ENCODE results near the gene SMARCC2. TPM values are rescaled to one million over a fixed set of nuclear protein-coding genes. Genes with fewer than 3 reads are reported as not detected.

The SMARCC2 gene
- total RNA-seq, 1 donor from 2014 or later: 67.1 TPM

GRCh38 chr12:56164345-56164729 is 24.9 kb downstream of the SMARCC2 start:
- Histone ChIP-seq H3K36me3 (peaks cover 98% of the 10 kb centered on the region), H3K4me3 (no peak overlapping the region), H3K9me3 (replicated peaks) (no peaks in the 10 kb centered on the region), H3K4me1 (peaks cover 42% of the 10 kb centered on the region), H3K27ac (replicated peaks) (no peak overlapping the region), H3K27me3 (ENCODE audit: low read depth) (no peaks in the 10 kb centered on the region)
- no peak for TF ChIP-seq CTCF (IDR thresholded peaks at IDR 0.05; ENCODE audit: borderline replicate concordance)
- intact Hi-C loops (cut with micrococcal nuclease): no loop called here
- DNase-seq: no peak

DNA sequence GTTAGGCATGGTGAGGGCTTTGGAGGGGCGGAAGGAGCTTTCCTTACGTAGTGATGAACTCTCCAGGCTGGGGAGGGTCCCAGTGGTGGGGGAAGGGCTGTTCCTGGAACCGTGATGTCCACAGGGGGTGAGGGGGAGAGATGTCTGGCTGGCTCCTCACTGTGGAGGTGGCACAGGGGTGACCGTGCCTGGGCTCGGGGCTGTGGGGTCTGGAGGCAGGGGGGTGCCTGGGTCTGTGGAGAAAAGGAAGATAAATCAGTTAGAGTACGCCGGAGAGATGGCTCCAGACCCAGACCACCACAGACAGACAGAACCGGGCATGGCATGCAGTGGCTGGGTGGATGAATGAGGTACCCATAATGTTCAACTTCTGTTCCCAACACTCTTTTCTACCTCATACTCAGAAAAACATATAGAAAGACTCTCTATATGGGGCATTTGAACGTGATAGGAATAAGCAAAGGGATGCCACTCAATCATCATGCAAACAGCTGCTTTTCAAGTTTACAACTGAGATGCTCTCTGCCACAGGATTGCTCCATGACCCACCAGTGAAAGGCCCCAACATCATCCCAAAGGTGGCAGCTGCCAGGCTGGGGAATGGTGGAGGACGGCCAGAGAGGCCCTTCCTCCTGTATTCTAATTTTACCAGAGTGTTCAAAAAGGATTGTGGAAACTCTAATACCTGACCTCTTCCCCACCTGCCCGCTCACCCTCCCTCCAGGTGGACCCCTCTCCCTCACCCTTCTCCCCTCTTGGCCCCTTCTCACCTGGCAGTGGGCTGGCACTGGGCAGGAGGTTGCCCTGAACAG is 25.5 kb downstream of the SMARCC2 start:
- peaks cover 46% of the 10 kb centered on the region for H3K4me1 ChIP-seq
- TF ChIP-seq CTCF (IDR thresholded peaks at IDR 0.05; ENCODE audit: borderline replicate concordance): no peak
- DNase-seq: no peak
- H3K9me3 ChIP-seq (replicated peaks): no peaks in the 10 kb centered on the region
- no peaks in the 10 kb centered on the region for H3K27me3 ChIP-seq (ENCODE audit: low read depth)
- peak overlapping the region; percentile 96 for H3K27ac ChIP-seq (replicated peaks)
- intact Hi-C loops (cut with micrococcal nuclease): no loop called here
- no peak overlapping the region for H3K4me3 ChIP-seq
- H3K36me3 ChIP-seq: peaks cover 93% of the 10 kb centered on the region

DNA sequence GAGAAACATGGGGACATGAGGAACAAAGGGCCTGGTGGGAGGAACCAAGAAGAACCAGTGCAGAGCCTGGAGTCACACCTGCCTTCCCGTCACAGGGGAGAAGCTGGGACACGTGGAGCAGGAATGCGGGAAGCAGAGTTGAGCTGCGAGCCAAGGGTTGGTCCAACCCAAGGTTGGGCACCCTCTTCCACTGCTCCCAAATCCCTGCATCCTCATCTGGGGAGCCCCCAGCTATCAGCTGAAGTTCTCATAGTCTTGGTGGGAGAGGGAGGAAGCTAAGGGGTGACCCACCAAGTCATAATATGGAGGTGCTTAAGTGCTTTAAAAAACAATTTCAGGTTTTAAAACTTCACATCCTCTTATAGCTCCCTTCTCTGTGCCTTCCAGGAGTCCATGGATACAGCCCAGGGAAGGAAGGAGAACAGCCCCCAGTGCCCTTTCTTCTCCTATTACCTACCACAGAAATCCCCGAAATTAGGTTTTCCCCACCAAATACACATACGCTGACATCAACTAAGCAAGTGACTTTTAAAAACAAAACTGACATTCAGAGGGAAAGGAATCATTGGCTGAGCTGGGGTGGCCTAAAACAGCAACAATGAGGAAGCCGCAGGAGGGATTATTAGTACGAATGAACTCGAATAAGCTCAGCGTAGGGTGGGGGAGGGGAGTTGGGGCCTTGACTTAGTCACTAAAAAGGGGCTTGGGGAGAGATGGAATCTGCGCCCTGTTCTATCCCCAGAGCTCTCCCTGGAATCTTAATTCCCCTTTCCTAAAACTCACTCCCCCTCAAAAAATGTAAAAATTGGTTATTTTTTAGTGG is 26.6 kb downstream of the SMARCC2 start:
- DNase-seq: no peak
- peaks cover 84% of the 10 kb centered on the region for H3K36me3 ChIP-seq
- H3K27ac ChIP-seq (replicated peaks): peak overlapping the region; percentile 96
- H3K9me3 ChIP-seq (replicated peaks): no peaks in the 10 kb centered on the region
- H3K27me3 ChIP-seq (ENCODE audit: low read depth): no peaks in the 10 kb centered on the region
- peaks cover 50% of the 10 kb centered on the region for H3K4me1 ChIP-seq
- intact Hi-C loops (cut with micrococcal nuclease): no loop called here
- no peak overlapping the region for H3K4me3 ChIP-seq
- no peak for TF ChIP-seq CTCF (IDR thresholded peaks at IDR 0.05; ENCODE audit: borderline replicate concordance)

DNA sequence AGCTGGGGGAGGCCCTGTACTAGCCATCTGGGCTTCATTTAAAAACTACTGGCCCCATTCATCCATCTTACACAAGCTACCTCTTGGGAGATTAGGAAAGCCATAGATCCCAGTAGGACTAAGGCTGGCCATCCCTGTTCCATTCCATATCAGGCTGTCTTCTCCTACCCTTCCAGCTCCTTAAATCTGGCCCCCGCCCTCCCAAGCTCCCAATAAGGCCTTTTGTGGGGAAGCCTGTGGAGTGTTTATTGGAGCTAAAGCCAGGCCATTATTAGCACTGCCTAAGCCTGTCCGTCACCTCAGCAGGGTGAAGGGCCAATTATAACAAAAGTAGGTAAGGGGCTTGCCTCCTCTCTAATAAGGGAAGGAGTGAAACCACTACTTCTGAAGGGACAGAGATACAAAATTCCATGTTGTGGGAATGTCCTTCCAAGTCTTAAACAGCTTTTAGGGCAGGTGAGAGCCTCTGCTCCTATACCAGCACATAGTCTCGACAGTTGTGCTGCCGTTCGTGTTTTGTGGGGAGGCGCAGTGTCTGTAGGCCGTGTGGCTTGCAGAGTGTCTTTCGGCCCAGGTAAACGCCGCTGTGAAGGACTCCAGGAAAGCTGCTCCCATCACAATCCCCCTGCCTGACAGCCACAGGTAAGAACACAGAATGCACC is 27.5 kb downstream of the SMARCC2 start:
- no peak for TF ChIP-seq CTCF (IDR thresholded peaks at IDR 0.05; ENCODE audit: borderline replicate concordance)
- Histone ChIP-seq H3K36me3 (peaks cover 75% of the 10 kb centered on the region), H3K9me3 (replicated peaks) (no peaks in the 10 kb centered on the region), H3K4me3 (peak overlapping the region; percentile 75), H3K27ac (replicated peaks) (peak overlapping the region; percentile 96), H3K27me3 (ENCODE audit: low read depth) (no peaks in the 10 kb centered on the region), H3K4me1 (peaks cover 58% of the 10 kb centered on the region)
- intact Hi-C loops (cut with micrococcal nuclease): no loop called here
- DNase-seq: no peak

DNA sequence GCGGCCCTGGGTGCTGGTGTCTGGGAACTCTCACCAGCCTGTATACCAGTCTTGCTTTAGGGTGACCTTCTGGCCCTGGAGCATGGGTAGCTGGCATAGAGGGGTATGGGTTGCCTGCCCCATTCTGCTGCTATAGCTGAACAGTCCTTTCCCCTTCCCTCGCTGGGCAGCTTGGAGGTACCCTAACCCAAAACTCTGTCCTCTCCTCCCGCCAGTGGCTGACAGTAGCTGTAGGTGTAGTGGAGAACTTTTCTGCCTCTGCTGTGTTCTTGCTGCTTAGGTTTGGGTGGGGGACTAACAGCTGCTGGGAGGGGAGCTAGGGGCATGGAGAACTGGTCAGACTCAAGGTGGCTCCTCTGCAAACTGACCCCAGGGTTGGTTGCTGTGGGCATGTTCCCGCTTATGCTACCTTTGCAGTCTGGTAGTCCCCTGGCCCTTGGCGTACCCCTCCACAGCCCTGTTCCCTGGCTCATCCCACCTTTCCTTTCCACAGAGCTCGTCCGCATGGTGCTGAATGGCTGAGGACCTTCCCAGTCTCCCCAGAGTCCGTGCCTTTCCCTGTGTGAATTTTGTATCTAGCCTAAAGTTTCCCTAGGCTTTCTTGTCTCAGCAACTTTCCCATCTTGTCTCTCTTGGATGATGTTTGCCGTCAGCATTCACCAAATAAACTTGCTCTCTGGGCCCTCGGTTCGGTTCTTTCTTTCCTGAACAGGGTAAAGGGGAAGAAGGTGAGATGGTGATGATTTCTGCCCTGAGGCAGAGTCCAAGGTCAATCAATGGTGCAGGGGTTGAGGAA is 28.2 kb downstream of the SMARCC2 start:
- peak overlapping the region; percentile 75 for H3K4me3 ChIP-seq
- no peaks in the 10 kb centered on the region for H3K27me3 ChIP-seq (ENCODE audit: low read depth)
- H3K27ac ChIP-seq (replicated peaks): peak overlapping the region; percentile 96
- TF ChIP-seq CTCF (IDR thresholded peaks at IDR 0.05; ENCODE audit: borderline replicate concordance): no peak
- no peaks in the 10 kb centered on the region for H3K9me3 ChIP-seq (replicated peaks)
- no peak for DNase-seq
- intact Hi-C loops (cut with micrococcal nuclease): no loop called here
- peaks cover 62% of the 10 kb centered on the region for H3K4me1 ChIP-seq
- peaks cover 68% of the 10 kb centered on the region for H3K36me3 ChIP-seq

Measured in left ventricle myocardium inferior (tissue), 1 donor.